ENCODE results near the gene GRB2. TPM values are rescaled to one million over a fixed set of nuclear protein-coding genes. Genes with fewer than 3 reads are reported as not detected.
A peak's percentile ranks its signal among the peaks of the same experiment; 100 is the strongest.
"Not testable (repeated sequence)": the region's sequence is repeated elsewhere in the genome, so short reads cannot be mapped to it uniquely, and the experiment has no call there.

GRB2 gene
- total RNA-seq, 4 donors from 2014 or later = 64.8 to 120 (median 98.3) TPM

DNA sequence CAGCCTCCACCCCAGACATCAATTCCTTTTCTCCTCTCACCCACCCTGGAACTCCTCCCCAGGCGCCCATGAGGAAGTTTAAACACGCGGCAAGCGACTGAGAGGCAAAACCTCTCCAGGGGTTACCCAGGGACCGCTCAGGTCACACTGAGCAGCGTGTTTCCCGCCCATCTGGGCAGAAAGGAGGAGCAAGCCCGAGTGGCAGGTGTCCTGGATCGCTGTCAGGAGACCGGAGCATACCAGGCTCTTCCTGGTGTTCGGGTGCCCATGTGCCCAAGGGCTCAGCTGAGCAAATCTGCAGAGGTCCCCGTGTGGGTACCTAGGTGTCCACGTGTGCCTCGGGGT is 116.7 kb downstream of the GRB2 start:
- Histone ChIP-seq H3K9me3 (no peaks in the 10 kb centered on the region), H3K27ac (peak overlapping the region; percentile 92 to 96 (median 93)), H3K27me3 (no peaks in the 10 kb centered on the region), H3K4me3 (peak overlapping the region; percentile 63 to 80 (median 77)), H3K4me1 (peaks cover 0 to 7% (median 0%) of the 10 kb centered on the region in 4 donors), H3K36me3 (peaks cover 0 to 10% (median 0%) of the 10 kb centered on the region in 3 donors)
- no peak for DNase-seq
- TF ChIP-seq, protein P1, sequence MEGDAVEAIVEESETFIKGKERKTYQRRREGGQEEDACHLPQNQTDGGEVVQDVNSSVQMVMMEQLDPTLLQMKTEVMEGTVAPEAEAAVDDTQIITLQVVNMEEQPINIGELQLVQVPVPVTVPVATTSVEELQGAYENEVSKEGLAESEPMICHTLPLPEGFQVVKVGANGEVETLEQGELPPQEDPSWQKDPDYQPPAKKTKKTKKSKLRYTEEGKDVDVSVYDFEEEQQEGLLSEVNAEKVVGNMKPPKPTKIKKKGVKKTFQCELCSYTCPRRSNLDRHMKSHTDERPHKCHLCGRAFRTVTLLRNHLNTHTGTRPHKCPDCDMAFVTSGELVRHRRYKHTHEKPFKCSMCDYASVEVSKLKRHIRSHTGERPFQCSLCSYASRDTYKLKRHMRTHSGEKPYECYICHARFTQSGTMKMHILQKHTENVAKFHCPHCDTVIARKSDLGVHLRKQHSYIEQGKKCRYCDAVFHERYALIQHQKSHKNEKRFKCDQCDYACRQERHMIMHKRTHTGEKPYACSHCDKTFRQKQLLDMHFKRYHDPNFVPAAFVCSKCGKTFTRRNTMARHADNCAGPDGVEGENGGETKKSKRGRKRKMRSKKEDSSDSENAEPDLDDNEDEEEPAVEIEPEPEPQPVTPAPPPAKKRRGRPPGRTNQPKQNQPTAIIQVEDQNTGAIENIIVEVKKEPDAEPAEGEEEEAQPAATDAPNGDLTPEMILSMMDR (IDR thresholded peaks at IDR 0.05) = no peak
- TF ChIP-seq POLR2A (IDR thresholded peaks at IDR 0.05) = no peak

- Histone ChIP-seq H3K27me3 (no peaks in the 10 kb centered on the region), H3K36me3 (peaks cover 0 to 10% (median 0%) of the 10 kb centered on the region in 3 donors), H3K9me3 (no peaks in the 10 kb centered on the region), H3K4me3 (peak overlapping the region; percentile 63 to 80 (median 77)), H3K4me1 (peaks cover 0 to 7% (median 0%) of the 10 kb centered on the region in 4 donors), H3K27ac (peak overlapping the region; percentile 92 to 96 (median 93))
- no peak for DNase-seq
- no peak for TF ChIP-seq POLR2A (IDR thresholded peaks at IDR 0.05)
- TF ChIP-seq, protein P1 (IDR thresholded peaks at IDR 0.05) = no peak
These were observed 117.1 kb downstream of the GRB2 start for GRCh38 chr17:75288359-75288758.

DNA sequence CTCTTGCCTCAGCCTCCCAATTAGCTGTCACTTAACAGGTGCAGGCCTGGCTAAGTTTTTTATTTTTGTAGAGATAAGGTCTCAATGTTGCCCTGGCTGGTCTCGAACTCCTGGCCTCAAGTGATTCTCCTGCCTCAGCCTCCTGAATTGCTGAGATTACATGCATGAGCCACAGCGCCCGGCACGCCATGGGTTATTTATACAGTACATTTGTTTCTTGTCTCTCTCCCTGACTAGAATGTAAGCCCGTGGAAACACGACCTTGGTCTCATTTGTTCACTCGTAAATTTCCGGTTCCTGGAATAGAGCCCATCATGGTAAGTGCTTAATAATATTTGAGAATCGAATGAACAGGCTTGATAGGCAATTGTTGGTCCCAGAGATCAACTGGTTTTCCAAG is 118.3 kb downstream of the GRB2 start:
- no peaks in the 10 kb centered on the region for H3K27me3 ChIP-seq
- H3K4me3 ChIP-seq = no peak overlapping the region
- no peak for TF ChIP-seq POLR2A (IDR thresholded peaks at IDR 0.05)
- TF ChIP-seq, protein P1 (IDR thresholded peaks at IDR 0.05) = no peak
- H3K36me3 ChIP-seq = peaks cover 0 to 13% (median 0%) of the 10 kb centered on the region in 3 donors
- H3K4me1 ChIP-seq = peaks cover 0 to 7% (median 0%) of the 10 kb centered on the region in 4 donors
- DNase-seq = no peak
- no peaks in the 10 kb centered on the region for H3K9me3 ChIP-seq
- H3K27ac ChIP-seq = no peak overlapping the region

- Histone ChIP-seq H3K27ac (no peak overlapping the region), H3K27me3 (no peaks in the 10 kb centered on the region), H3K4me1 (peaks cover 0 to 7% (median 0%) of the 10 kb centered on the region in 4 donors), H3K9me3 (no peaks in the 10 kb centered on the region), H3K36me3 (peaks cover 0 to 26% (median 0%) of the 10 kb centered on the region in 3 donors), H3K4me3 (no peak overlapping the region)
- no peak for TF ChIP-seq POLR2A (IDR thresholded peaks at IDR 0.05)
- TF ChIP-seq, protein P1 (IDR thresholded peaks at IDR 0.05) = no peak
- no peak for DNase-seq
These were observed 120.4 kb downstream of the GRB2 start for GRCh38 chr17:75285123-75285522.

GRCh38 chr17:75280189-75280588 is 125.3 kb downstream of the GRB2 start:
- not testable (repeated sequence) for H3K27me3 ChIP-seq, H3K4me1 ChIP-seq, DNase-seq, H3K27ac ChIP-seq, H3K4me3 ChIP-seq, H3K9me3 ChIP-seq
- H3K36me3 ChIP-seq = peaks cover 0 to 19% (median 0%) of the 10 kb centered on the region in 3 donors

DNA sequence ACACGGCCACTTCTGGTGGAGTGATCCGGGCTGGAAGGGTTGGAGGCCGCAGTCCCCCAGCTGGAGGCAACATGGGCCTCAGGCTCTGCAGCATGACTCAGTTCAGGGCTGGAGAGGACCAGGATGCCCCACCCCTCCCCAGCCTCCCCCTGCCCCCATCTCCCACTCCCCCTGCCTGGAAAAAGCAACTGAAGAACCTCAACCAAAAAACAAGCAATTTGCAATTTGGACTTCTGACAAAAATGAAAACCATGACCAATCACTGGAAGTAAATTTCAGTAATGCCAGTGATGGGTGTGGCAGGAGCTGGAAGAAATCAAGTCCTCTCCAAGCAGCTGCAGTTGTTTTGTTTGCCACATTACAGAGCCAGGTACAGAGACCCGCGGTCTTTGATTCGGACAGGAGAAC is 127.8 kb downstream of the GRB2 start:
- DNase-seq = no peak
- Histone ChIP-seq H3K4me3 (no peak overlapping the region), H3K27ac (no peak overlapping the region), H3K27me3 (no peaks in the 10 kb centered on the region), H3K4me1 (peaks cover 0 to 4% (median 0%) of the 10 kb centered on the region in 4 donors), H3K9me3 (no peaks in the 10 kb centered on the region), H3K36me3 (peaks cover 0 to 16% (median 0%) of the 10 kb centered on the region in 3 donors)
- no peak for TF ChIP-seq POLR2A (IDR thresholded peaks at IDR 0.05)
- TF ChIP-seq, protein P1 (IDR thresholded peaks at IDR 0.05) = no peak

Measured in Peyer's patch (tissue), 4 donors.